HepG2 (cell line): ENCODE data around the gene ZNF428. TPM values are rescaled to one million over a fixed set of nuclear protein-coding genes. Genes with fewer than 3 reads are reported as not detected.

Experiments used
- ATAC-seq: fragments of 200-7000 bp; cut with Tn5 transposase; 3 replicates; pipeline ENCODE4 v1.9.1; 2020; ENCODE audit warnings: mild to moderate bottlenecking, moderate library complexity
- BruUV-seq: library from RNA; stranded (reverse); fragments of 400-500 nt; replicated peaks from 2 replicates; lab custom pipeline; 2021; lab: Mats Ljungman, UMichigan
- CTCF ChIA-PET: fragments of 300-600 bp; formaldehyde crosslinking; extraction: SDS; loops from one replicate; lab custom pipeline; 2021; ENCODE audit warnings: low total read pairs, inconsistent platforms, low intra/inter-chr PET ratio; lab: Yijun Ruan, JAX
- POLR2A ChIA-PET: fragments of 350-600 bp; sonication (Branson Sonifier 250); formaldehyde crosslinking; loops from one replicate; lab custom pipeline; 2020; ENCODE audit warnings: antibody characterized with exemption, inconsistent platforms; lab: Yijun Ruan, JAX
- DNase-seq: peaks from one replicate; pipeline ENCODE4 v3.0.0-alpha.2; 2015; ENCODE audit warnings: low spot score
- FAIRE-seq: peaks from 3 replicates; lab custom pipeline; 2011; peaks lifted over from hg19 to GRCh38; lab: Jason Lieb, UNC
- H2AFZ ChIP-seq: one replicate; pipeline ENCODE4 v1.6.1; 2011; ENCODE audit warnings: low read length, inconsistent platforms
- H3K27ac ChIP-seq: fragments of 300-600 bp; 3 replicates; pipeline ENCODE4 v1.8.0; 2011; ENCODE audit warnings: mixed run types, mild to moderate bottlenecking, mixed read lengths, low read length, inconsistent platforms; ENCODE audit not compliant: insufficient read depth; ENCODE audit errors: extremely low read length
- H3K27me3 ChIP-seq, 2 experiments: fragments of 200-600 bp in 1 of 2; 2 replicates in 1 of 2; 3 replicates in 1 of 2; pipeline versions ENCODE4 v1.6.0 to v1.8.0; 2011; ENCODE audit warnings: low read length in 2 of 2, mild to moderate bottlenecking in 2 of 2, moderate library complexity in 2 of 2, inconsistent platforms in 1 of 2; ENCODE audit not compliant: insufficient read depth in 2 of 2, control insufficient read depth in 1 of 2
- H3K36me3 ChIP-seq, 2 experiments: fragments of 200-600 bp in 1 of 2; replicated peaks in 1 of 2; 2 replicates in 1 of 2; 3 replicates in 1 of 2; pipeline versions ENCODE4 v1.5.1 to v1.8.0; 2011; ENCODE audit warnings: low read length in 2 of 2, inconsistent platforms in 1 of 2; ENCODE audit not compliant: insufficient read depth in 2 of 2, control insufficient read depth in 1 of 2
- H3K4me1 ChIP-seq: 2 replicates; pipeline ENCODE4 v1.5.1; 2012; ENCODE audit warnings: low read length, inconsistent platforms; ENCODE audit not compliant: insufficient read depth
- H3K4me2 ChIP-seq: 2 replicates; pipeline ENCODE4 v1.6.0; 2011; ENCODE audit warnings: low read depth, low read length, inconsistent platforms
- H3K4me3 ChIP-seq, 3 experiments: fragments of 200-600 bp in 1 of 3; sonication (generic), shearing (Covaris generic) in 1 of 3; replicated peaks in 1 of 3; 2 replicates each; pipeline ENCODE4 v1.5.1; 2011 to 2016; ENCODE audit warnings: low read length in 3 of 3, inconsistent platforms in 2 of 3, low read depth in 2 of 3, mild to moderate bottlenecking in 2 of 3, control low read depth in 1 of 3, mixed read lengths in 1 of 3; ENCODE audit not compliant: insufficient read depth in 1 of 3
- H3K79me2 ChIP-seq: one replicate; pipeline ENCODE4 v1.6.1; 2011; ENCODE audit warnings: low read length, inconsistent platforms; ENCODE audit not compliant: insufficient read depth
- H3K9ac ChIP-seq: 2 replicates; pipeline ENCODE4 v1.6.0; 2011; ENCODE audit warnings: mild to moderate bottlenecking, low read depth, low read length, inconsistent platforms; ENCODE audit not compliant: insufficient read depth
- H3K9me3 ChIP-seq: 2 replicates; pipeline ENCODE4 v1.5.1; 2012; ENCODE audit warnings: mild to moderate bottlenecking, low read length
- H4K20me1 ChIP-seq: 2 replicates; pipeline ENCODE4 v1.6.0; 2011; ENCODE audit warnings: inconsistent platforms, mild to moderate bottlenecking, low read length, moderate library complexity; ENCODE audit not compliant: insufficient read depth
- ARID2 ChIP-seq: sonication (generic); formaldehyde crosslinking; IDR thresholded peaks from 2 replicates; pipeline ENCODE4 v1.8.1; 2022; ENCODE audit warnings: mild to moderate bottlenecking, missing genetic modification reagents, borderline replicate concordance
- ELF1 ChIP-seq: sonication (generic); formaldehyde crosslinking; IDR thresholded peaks from 2 replicates; pipeline ENCODE4 v1.4.0; 2020; ENCODE audit warnings: missing genetic modification reagents
- HHEX ChIP-seq: IDR thresholded peaks from 2 replicates; pipeline ENCODE4 v1.6.1; 2016; ENCODE audit warnings: control low read depth
- KLF15 ChIP-seq: sonication (generic); formaldehyde crosslinking; IDR thresholded peaks from 2 replicates; pipeline ENCODE4 v1.8.1; 2023; ENCODE audit warnings: borderline replicate concordance, mild to moderate bottlenecking, inconsistent platforms, missing genetic modification reagents, mixed read lengths
- MIXL1 ChIP-seq: IDR thresholded peaks from 2 replicates; pipeline ENCODE4 v1.6.1; 2016
- NCOA1 ChIP-seq: sonication (generic); formaldehyde crosslinking; IDR thresholded peaks from 2 replicates; pipeline ENCODE4 v1.9.0; 2021; ENCODE audit warnings: missing genetic modification reagents
- SRSF4 ChIP-seq: fragments of 200-400 bp; formaldehyde crosslinking; IDR thresholded peaks from one replicate; pipeline ENCODE4 v1.6.1; 2018; ENCODE audit warnings: mild to moderate bottlenecking, low read depth, low read length, moderate library complexity; ENCODE audit not compliant: poor library complexity, severe bottlenecking
- ZFYVE20 ChIP-seq: sonication (generic); formaldehyde crosslinking; IDR thresholded peaks from 2 replicates; pipeline ENCODE4 v1.8.0; 2023; ENCODE audit warnings: low read depth, mild to moderate bottlenecking, moderate library complexity, missing genetic modification reagents, borderline replicate concordance
- ZIK1 ChIP-seq: sonication (generic); formaldehyde crosslinking; IDR thresholded peaks from 2 replicates; pipeline ENCODE4 v1.5.0; 2020; ENCODE audit warnings: mild to moderate bottlenecking, low read depth, missing genetic modification reagents, borderline replicate concordance
- ZNF24 ChIP-seq: fragments of 450-650 bp; IDR thresholded peaks from 2 replicates; pipeline ENCODE4 v1.6.1; 2017; ENCODE audit warnings: antibody characterized with exemption, mild to moderate bottlenecking
- ZNF709 ChIP-seq: sonication (generic); formaldehyde crosslinking; IDR thresholded peaks from 2 replicates; pipeline ENCODE4 v1.5.0; 2020; ENCODE audit warnings: mild to moderate bottlenecking, missing genetic modification reagents
- ZNF75D ChIP-seq: sonication (generic); formaldehyde crosslinking; IDR thresholded peaks from 2 replicates; pipeline ENCODE4 v1.8.1; 2023; ENCODE audit warnings: missing genetic modification reagents, mild to moderate bottlenecking, borderline replicate concordance
- ZNF841 ChIP-seq: sonication (generic); formaldehyde crosslinking; IDR thresholded peaks from 2 replicates; pipeline ENCODE4 v1.8.1; 2023; ENCODE audit warnings: missing genetic modification reagents, borderline replicate concordance
- ZSCAN25 ChIP-seq: sonication (generic); formaldehyde crosslinking; IDR thresholded peaks from 2 replicates; pipeline ENCODE4 v1.8.0; 2022; ENCODE audit warnings: mild to moderate bottlenecking, missing genetic modification reagents
- WGBS: methylation state at CpG from one replicate; pipeline ENCODE4 v1.1.6; 2017; ENCODE audit warnings: low lambda C conversion rate; 5-methylcytosine and 5-hydroxymethylcytosine counted together
- in situ Hi-C: cut with HindIII; loops from 2 replicates; pipeline ENCODE4 v1.10.0; 2017; ENCODE audit warnings: low pct_unique_long_range_greater_than_20kb; ENCODE audit not compliant: extremely low pct_ligation_motif_present
- intact Hi-C: fragments of 100-400 bp; cut with micrococcal nuclease; formaldehyde crosslinking; loops from one replicate; pipeline ENCODE4 v1.10.0; 2022; ENCODE audit not compliant: unreplicated experiment
- polyA plus RNA-seq, 8 experiments: library from polyadenylated mRNA; depleted of rRNA in 3 of 8; stranded (reverse) in 7 of 8; unstranded in 1 of 8; fragments of >200 nt; fragmentation: Illumina TruSeq in 4 of 8; extraction: Trizol in 4 of 8; gene quantifications; 2 replicates each; pipeline versions ENCODE4 v1.2.1 to v1.2.3, GENCODE V29; 2011 to 2016; ENCODE audit warnings: low read depth in 4 of 8, missing spikeins in 1 of 8, mixed read lengths in 1 of 8; ENCODE audit not compliant: insufficient read depth in 1 of 8
- total RNA-seq, 5 experiments: library from RNA; depleted of rRNA; stranded (reverse); fragments of >200 nt; fragmentation: Illumina TruSeq; extraction: Trizol; gene quantifications; 2 replicates each; pipeline ENCODE4 v1.2.3, GENCODE V29; 2016; ENCODE audit warnings: low read depth in 1 of 5
- TF ChIP-seq, protein P1 (sequence below): sonication (generic); formaldehyde crosslinking; IDR thresholded peaks from 2 replicates; pipeline ENCODE4 v1.4.0; 2020; ENCODE audit warnings: missing genetic modification reagents
- TF ChIP-seq, protein P2 (sequence below): IDR thresholded peaks from 2 replicates; pipeline ENCODE4 v1.6.1; 2016; ENCODE audit warnings: missing compliant biosample characterization, missing genetic modification reagents, borderline replicate concordance
- TF ChIP-seq, protein P3 (sequence below): IDR thresholded peaks from 2 replicates; pipeline ENCODE4 v1.6.1; 2016; ENCODE audit warnings: missing biosample characterization, missing genetic modification reagents, low read depth

Gene ZNF428
- total and polyA plus RNA-seq, 2 of the 13 experiments (the other 11 are each of a cell fraction or from before 2014, with no cell fraction given), result 10.4 to 26.9 TPM

DNA sequence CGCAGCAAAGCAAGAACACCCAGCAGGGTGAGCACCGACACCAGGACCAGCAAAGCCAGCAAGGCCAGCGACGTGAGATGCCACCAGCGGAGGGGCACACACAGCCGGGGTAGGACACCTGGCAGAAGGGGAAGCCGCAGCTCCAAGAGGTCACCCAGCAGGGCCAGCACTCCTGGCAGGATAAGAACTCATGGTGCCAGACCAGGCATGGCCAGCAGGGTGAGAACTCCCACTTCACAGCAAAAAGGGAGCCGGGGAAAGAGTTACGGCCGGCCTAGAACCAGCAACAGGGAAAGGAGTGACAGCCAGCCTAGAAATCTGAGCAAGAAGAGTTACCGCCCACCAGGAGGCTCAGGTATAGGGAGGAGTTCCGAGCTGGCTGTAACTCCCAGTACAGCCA is 7.1 kb downstream of the ZNF428 start:
- 98% methylated on average over 8 of the region's 12 CpGs for WGBS
- no peak overlapping the region for H2AFZ ChIP-seq
- ChIA-PET CTCF (no interaction called here), POLR2A (no interaction called here)
- TF ChIP-seq NCOA1 (CRISPR knock-in tag) (no peak), ZNF75D (CRISPR knock-in tag) (no peak), ZNF24 (no peak), ELF1 (no peak), SRSF4 (no peak), ZNF709 (CRISPR knock-in tag) (no peak), ARID2 (no peak), ZNF841 (CRISPR knock-in tag) (no peak), ZSCAN25 (CRISPR knock-in tag) (no peak), ZIK1 (CRISPR knock-in tag) (no peak), ZFYVE20 (CRISPR knock-in tag) (no peak), KLF15 (CRISPR knock-in tag) (no peak), MIXL1 (CRISPR knock-in tag) (no peak), HHEX (no peak)
- TF ChIP-seq, protein P1, sequence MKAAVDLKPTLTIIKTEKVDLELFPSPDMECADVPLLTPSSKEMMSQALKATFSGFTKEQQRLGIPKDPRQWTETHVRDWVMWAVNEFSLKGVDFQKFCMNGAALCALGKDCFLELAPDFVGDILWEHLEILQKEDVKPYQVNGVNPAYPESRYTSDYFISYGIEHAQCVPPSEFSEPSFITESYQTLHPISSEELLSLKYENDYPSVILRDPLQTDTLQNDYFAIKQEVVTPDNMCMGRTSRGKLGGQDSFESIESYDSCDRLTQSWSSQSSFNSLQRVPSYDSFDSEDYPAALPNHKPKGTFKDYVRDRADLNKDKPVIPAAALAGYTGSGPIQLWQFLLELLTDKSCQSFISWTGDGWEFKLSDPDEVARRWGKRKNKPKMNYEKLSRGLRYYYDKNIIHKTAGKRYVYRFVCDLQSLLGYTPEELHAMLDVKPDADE, result no peak
- TF ChIP-seq, protein P2, sequence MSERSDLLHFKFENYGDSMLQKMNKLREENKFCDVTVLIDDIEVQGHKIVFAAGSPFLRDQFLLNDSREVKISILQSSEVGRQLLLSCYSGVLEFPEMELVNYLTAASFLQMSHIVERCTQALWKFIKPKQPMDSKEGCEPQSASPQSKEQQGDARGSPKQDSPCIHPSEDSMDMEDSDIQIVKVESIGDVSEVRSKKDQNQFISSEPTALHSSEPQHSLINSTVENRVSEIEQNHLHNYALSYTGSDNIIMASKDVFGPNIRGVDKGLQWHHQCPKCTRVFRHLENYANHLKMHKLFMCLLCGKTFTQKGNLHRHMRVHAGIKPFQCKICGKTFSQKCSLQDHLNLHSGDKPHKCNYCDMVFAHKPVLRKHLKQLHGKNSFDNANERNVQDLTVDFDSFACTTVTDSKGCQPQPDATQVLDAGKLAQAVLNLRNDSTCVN (CRISPR knock-in tag), result no peak
- TF ChIP-seq, protein P3, sequence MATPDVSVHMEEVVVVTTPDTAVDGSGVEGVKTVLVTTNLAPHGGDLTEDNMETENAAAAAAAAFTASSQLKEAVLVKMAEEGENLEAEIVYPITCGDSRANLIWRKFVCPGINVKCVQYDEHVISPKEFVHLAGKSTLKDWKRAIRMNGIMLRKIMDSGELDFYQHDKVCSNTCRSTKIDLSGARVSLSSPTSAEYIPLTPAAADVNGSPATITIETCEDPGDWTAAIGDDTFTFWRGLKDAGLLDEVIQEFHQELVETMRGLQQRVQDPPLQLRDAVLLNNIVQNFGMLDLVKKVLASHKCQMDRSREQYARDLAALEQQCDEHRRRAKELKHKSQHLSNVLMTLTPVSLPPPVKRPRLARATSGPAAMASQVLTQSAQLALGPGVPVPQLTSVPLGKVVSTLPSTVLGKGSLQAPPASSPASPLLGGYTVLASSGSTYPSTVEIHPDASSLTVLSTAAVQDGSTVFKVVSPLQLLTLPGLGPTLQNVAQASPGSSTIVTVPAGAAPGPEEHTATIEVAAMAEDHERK (CRISPR knock-in tag), result no peak
- no peaks in the 10 kb centered on the region for H4K20me1 ChIP-seq
- no peak overlapping the region for H3K4me3 ChIP-seq
- no peak overlapping the region for H3K27ac ChIP-seq
- H3K4me1 ChIP-seq, result no peaks in the 10 kb centered on the region
- no peak overlapping the region for H3K9ac ChIP-seq
- in situ Hi-C loops, result no loop called here
- peaks cover 16 to 28% of the 10 kb centered on the region in 2 experiments; a peak in 4 of 5 replicates for H3K36me3 ChIP-seq
- H3K27me3 ChIP-seq, result no peaks in the 10 kb centered on the region
- BruUV-seq, result no TSS peak
- ATAC-seq (peak; percentile 36; the same call in 2 of the 3 replicates), DNase-seq (no peak), FAIRE-seq (no peak)
- intact Hi-C loops, result no loop called here
- no peaks in the 10 kb centered on the region for H3K9me3 ChIP-seq
- H3K79me2 ChIP-seq, result peaks cover 3% of the 10 kb centered on the region
- H3K4me2 ChIP-seq, result no peak overlapping the region
